Mucosa of gallbladder (tissue), 1 donor: ENCODE results near the gene CARD18. TPM values are rescaled to one million over a fixed set of nuclear protein-coding genes. Genes with fewer than 3 reads are reported as not detected.

Source experiments
- DNase-seq: peaks from one replicate; pipeline ENCODE4 v3.0.0-alpha.2; 2020; ENCODE audit warnings: low spot score
- total RNA-seq: library from RNA; stranded (reverse); gene quantifications from one replicate; pipeline ENCODE4 v1.2.1, GENCODE V29; 2021
- donor health status: DM: no; HTN: no; CAD: no.

CARD18 gene
- total RNA-seq: not detected

GRCh38 chr11:105139669-105140068 lies at the start of gene CARD18:
CARD18 (minus strand) TSS chr11:105139769; CDS start chr11:105139726, 43 bp downstream.
- no peak for DNase-seq

DNA sequence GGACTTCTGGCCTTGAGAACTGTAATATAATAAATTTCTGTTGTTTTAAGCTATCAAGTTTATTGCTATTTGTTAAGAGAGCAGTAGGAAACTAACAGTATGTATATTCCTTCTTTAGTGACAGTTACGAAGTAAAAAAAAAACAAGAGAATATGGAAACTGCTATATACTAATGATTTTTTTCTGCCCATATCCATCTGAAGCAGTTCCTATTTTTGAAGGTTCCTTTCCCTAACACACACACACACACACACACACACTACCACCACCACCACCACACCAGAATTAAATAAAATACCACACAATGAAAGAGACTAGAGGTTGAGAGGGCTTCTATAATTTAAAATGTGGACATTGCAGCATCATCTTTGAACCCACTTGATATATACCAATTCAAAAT lies 44.4 kb upstream of the CARD18 start:
- DNase-seq: no peak

DNA sequence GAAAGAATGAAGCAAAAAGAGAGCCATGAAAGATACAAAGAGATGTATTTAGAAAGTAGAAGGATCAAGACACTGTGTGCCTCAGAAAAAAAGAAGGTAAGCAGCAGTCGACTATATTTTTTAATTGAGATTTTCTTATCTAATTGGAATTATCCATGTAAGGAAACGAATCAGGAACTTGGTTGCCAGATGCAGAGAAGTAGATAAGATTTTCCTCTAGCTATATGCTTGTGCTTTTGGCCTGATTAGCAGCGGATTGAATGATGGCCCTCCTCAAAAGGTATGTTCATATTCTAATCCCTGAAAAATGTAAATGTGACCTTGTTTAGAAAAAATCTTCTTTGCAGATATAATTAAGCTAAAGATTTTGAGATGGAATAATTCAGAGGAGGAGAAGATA lies 43.9 kb upstream of the CARD18 start:
- no peak for DNase-seq

- no peak for DNase-seq
Measured at GRCh38 chr11:105181521-105181920, 42.0 kb upstream of the CARD18 start.

GRCh38 chr11:105181100-105181499 lies 41.5 kb upstream of the CARD18 start:
- no peak for DNase-seq

GRCh38 chr11:105179542-105180278 lies 40.1 kb upstream of the CARD18 start:
- no peak for DNase-seq

GRCh38 chr11:105177658-105178057 lies 38.1 kb upstream of the CARD18 start:
- no peak for DNase-seq

DNA sequence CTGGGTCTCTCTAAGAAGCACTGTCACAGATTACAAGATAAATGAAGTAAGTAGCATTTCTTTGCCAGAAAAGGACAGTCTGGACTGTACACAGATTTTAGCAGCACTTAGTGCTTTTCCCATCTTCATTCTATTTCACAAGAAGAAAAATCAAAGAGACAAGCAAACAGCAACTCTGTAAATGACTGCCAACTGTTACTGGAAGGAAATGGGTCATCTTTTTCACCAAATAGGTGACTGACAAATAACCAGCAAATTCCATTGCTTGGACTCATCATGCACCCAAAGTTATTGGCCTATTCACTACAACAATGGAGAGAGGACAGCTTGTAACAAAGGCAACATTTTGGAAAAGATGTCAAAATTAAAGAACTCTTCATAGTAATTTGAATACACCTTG lies 28.9 kb upstream of the CARD18 start:
- no peak for DNase-seq

- no peak for DNase-seq
Measured at GRCh38 chr11:105167244-105167643, 27.7 kb upstream of the CARD18 start.

GRCh38 chr11:105164208-105164607 lies 24.6 kb upstream of the CARD18 start:
- no peak for DNase-seq

- no peak for DNase-seq
Measured at GRCh38 chr11:105162506-105162905, 22.9 kb upstream of the CARD18 start.

DNA sequence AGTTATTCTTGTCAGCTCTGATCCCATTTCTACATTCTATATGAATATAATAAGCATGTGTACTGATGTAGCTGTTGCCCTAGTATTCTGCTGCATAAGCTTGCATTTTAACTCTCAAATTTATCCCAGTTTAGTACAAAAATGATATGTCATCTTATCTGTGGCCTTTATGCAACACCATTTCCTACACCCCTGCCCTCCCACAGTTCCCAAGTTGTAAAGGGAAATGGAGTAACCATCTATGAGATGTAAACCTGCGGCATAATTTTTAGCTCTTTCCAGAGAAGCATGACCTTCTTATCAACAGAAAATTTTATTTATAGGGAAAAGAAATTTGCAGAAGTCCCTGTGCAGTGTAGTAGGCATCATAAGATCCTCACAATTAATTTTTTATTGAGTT lies 18.9 kb upstream of the CARD18 start:
- no peak for DNase-seq

- no peak for DNase-seq
Measured at GRCh38 chr11:105156720-105157119, 17.2 kb upstream of the CARD18 start.

GRCh38 chr11:105156231-105156630 lies 16.7 kb upstream of the CARD18 start:
- DNase-seq: no peak

DNA sequence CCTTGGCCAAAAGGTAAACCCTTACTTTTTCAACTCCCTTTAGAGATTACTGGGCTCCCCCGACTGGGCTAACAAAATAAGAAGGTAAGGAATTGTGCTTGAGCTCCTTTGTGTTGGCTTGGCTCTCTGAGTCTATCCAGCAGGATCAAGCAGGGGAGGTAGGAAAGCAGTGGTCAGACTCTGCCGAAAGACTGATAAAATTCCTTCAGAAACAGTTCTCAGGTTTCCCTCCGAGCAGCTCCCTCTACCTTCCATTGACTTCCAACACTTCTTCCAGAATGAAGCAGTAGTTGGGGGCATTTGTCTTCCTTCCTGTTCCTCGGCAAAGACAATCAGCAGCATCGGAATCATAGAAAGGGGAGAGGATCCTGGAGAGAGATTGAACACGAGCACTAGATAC lies 16.1 kb upstream of the CARD18 start:
- DNase-seq: no peak

DNA sequence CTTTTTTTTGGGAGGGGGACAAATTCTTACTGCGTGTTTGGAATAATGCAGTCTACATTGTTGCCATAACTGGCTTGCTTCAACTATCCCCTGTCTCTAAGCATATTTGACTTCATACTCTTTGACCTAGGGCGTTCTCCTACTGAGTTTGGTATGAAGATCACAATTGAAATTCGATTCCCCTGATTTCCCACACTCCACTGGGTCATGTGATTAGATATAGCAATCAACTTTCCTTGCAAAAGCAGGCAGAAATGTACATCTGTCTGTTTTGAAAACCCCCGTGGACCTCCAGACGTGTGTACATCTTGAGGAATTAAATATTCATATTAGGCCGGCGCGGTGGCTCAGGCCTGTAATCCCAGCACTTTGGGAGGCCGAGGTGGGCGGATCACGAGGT lies 13.8 kb upstream of the CARD18 start:
- DNase-seq: no peak

- no peak for DNase-seq
Measured at GRCh38 chr11:105152560-105152959, 13.0 kb upstream of the CARD18 start.

DNA sequence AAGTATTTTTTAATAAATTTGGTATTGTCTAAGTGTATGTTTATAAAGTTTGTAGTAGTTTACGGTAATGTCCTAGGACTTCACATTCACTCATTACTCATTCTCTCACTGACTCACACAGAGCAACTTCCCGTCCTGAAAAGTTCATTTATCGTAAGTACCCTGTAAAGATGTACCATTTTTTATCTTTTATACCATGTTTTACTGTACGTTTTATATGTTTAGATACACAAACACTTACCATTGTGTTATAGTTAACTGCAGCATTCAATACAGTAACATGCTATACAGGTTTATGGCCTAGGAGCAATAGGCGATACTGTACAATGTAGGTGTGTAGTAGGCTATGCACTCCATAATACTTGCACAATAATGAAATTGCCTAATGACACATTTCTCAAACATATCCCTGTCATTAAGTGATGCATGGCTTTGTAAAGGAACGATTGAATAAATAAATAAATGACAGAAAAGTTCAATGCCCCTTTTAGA lies 12.5 kb upstream of the CARD18 start:
- no peak for DNase-seq

- no peak for DNase-seq
Measured at GRCh38 chr11:105149477-105149876, 9.9 kb upstream of the CARD18 start.

DNA sequence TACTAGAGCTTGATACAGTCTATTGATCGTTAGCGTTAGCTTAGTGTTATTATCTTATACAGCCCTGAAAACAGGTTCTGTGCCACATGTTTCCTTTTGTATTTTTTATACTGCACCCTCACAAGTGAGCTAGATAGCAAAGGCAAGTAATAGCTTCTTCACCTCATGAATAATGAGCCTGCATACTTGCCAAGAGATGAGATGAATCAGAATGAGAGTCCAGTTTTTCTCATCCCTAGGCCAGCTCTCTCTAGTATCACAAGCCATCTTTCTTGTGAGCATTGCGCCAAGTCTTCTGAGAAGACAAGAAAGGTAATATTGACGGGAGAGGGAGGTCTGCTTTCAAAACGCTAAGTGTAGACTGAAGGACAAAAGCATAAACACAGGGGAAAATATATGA lies 8.7 kb upstream of the CARD18 start:
- no peak for DNase-seq

DNA sequence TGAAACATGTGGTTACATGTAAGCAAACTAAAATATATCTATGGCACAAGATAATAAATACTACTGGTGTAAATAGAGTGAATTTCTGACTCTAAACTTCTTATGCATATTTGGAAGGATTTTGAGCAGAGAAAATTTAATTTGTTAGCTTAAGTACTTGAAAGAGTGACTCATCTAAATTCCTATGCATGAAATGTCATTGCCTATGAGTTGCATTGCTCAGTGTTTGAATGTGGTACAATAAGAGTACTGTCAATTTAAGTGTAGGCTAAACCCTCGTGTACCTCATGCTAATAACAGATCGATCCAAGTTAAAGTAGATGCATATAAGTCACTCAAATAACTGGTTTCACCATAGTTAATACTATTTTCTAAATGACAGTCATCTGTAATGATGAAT lies 5.3 kb upstream of the CARD18 start:
- DNase-seq: no peak

DNA sequence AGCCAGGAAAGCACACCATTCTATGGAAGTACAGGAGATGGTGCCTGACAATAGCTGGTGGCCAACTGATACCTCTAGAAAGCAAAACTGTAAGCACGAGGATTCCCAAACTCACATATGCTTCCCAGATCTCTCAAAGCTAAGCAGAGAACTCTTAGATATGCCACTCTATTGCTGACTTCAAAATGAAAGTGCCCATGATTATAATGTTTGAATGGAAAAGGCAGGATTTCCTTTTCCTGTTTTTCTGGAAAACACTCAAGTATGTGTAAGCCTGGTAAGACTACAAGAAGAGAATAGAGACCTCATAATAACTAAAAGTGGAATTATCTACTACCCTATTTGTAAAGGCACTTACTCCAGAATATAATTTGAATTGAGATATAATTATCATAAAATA lies 2.6 kb upstream of the CARD18 start:
- no peak for DNase-seq

DNA sequence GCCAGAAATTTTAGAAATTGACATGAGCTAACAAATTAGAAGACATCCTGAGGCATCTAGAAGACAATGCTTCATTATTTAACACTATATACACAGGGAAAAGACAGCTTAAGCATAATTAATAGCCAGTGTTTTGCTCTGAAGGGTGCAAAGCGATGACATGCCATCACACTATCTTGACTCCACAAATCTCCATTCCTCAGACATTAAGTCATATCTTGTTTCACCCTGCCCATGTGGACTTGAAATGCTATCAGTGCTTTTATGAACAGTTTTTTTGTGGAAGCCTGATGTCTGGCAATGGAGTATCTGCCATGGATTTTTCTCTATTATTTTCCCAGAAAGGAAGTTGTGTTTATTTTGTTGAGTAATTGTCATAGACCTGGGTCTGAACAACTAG lies 2.3 kb downstream of the CARD18 start:
- DNase-seq: no peak

DNA sequence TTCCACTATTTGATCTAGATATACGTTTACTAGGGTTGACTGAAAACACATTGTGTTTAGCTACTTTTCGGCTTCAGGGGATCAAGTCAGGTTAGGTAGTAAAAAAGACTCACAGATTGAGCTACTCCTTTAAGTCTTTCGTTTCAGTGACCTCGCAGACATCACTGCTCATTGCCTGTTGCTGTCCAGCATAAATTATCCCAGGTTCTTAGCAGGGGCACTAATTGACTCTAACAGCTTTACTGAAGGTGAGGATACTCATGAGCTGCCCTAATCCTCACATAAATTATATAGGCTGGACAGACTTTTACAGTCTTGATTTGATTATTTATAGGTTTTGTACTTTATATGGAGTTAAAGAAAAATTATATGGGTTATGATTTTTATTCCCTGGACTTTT lies 3.7 kb downstream of the CARD18 start:
- no peak for DNase-seq
